ENCODE results near the gene ZNF138.

GRCh38 chr7:64871761-64872160 lies 77.5 kb downstream of the ZNF138 start:
- TF ChIP-seq CTCF (IDR thresholded peaks at IDR 0.05 in 4 of 5, conservative IDR thresholded peaks at IDR 0.05 in 1 of 5) (no peak), POLR2A (IDR thresholded peaks at IDR 0.05) (no peak)
